GM21515 (cell line): Measurements from ENCODE around the gene PRKAR2B.

Experiments
- ATAC-seq: cut with Tn5 transposase; IDR thresholded peaks from one replicate; pipeline ENCODE4 v1.9.1; 2021; ENCODE audit not compliant: unreplicated experiment

PRKAR2B gene

GRCh38 chr7:107173691-107174406, 129.3 kb downstream of the PRKAR2B start:
- no peak for ATAC-seq

- ATAC-seq = no peak
Measured at GRCh38 chr7:107179326-107180164, 135.0 kb downstream of the PRKAR2B start.

- no peak for ATAC-seq
Measured at GRCh38 chr7:107180378-107180777, 135.9 kb downstream of the PRKAR2B start.

GRCh38 chr7:107181172-107181571, 136.7 kb downstream of the PRKAR2B start:
- ATAC-seq = no peak

GRCh38 chr7:107185716-107186115, 141.2 kb downstream of the PRKAR2B start:
- ATAC-seq = no peak

GRCh38 chr7:107186240-107186639, 141.7 kb downstream of the PRKAR2B start:
- ATAC-seq = no peak

- ATAC-seq = no peak
Measured at GRCh38 chr7:107187774-107188173, 143.3 kb downstream of the PRKAR2B start.

GRCh38 chr7:107190090-107190489, 145.6 kb downstream of the PRKAR2B start:
- ATAC-seq = no peak

GRCh38 chr7:107194052-107194451, 149.5 kb downstream of the PRKAR2B start:
- no peak for ATAC-seq

GRCh38 chr7:107196834-107197610, 152.5 kb downstream of the PRKAR2B start:
- ATAC-seq = no peak

GRCh38 chr7:107201795-107202450, 157.4 kb downstream of the PRKAR2B start:
- no peak for ATAC-seq

- no peak for ATAC-seq
Measured at GRCh38 chr7:107203607-107204006, 159.1 kb downstream of the PRKAR2B start.

GRCh38 chr7:107206136-107206535, 161.6 kb downstream of the PRKAR2B start:
- ATAC-seq = no peak

GRCh38 chr7:107206706-107207105, 162.2 kb downstream of the PRKAR2B start:
- no peak for ATAC-seq

- no peak for ATAC-seq
Measured at GRCh38 chr7:107207459-107207858, 163.0 kb downstream of the PRKAR2B start.

- no peak for ATAC-seq
Measured at GRCh38 chr7:107208024-107208521, 163.6 kb downstream of the PRKAR2B start.

- no peak for ATAC-seq
Measured at GRCh38 chr7:107208563-107208962, 164.1 kb downstream of the PRKAR2B start.

- no peak for ATAC-seq
Measured at GRCh38 chr7:107209565-107209964, 165.1 kb downstream of the PRKAR2B start.

GRCh38 chr7:107210400-107210799, 165.9 kb downstream of the PRKAR2B start:
- ATAC-seq = no peak
